GM15510 (cell line): ENCODE results near the gene FER1L5.

Source experiments
- POLR2A ChIP-seq: IDR thresholded peaks from 3 replicates; pipeline ENCODE4 v1.6.1; 2011; ENCODE audit warnings: borderline replicate concordance; ENCODE audit not compliant: insufficient read length; ENCODE audit errors: extremely low read depth

The FER1L5 gene

DNA sequence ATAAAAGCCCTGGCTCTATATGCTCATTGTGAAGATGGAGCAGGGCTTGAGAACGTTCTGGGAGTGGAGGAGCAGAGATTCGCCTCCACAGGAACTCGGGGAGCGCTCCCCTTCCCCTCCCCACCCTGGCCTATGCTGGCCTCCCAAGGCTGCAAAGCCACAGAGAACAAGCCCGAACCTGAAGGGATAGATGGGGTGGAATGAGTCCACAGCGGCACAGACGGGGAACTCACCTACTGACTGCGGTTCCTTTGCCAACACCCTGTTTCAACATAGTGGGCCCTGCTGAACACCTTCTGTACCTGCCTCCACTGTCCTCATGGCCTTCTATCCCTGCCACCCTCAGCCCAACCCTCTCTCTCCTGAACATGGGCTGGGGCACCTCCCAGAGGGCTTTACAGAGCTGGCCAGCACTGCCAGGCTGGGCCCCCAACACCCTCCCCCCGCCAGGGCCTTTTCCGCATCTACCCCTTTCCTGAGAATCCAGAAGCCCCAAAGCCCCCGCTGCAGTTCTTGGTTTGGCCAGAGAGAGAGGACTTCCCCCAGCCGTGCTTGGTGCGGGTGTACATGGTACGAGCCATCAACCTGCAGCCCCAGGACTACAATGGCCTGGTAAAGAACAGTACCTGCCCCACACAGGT lies 55.8 kb downstream of the FER1L5 start:
- no peak for TF ChIP-seq POLR2A

- TF ChIP-seq POLR2A: no peak
These were observed 56.5 kb downstream of the FER1L5 start for GRCh38 chr2:96699021-96699420.

- TF ChIP-seq POLR2A: no peak
These were observed 57.1 kb downstream of the FER1L5 start for GRCh38 chr2:96699621-96700020.

DNA sequence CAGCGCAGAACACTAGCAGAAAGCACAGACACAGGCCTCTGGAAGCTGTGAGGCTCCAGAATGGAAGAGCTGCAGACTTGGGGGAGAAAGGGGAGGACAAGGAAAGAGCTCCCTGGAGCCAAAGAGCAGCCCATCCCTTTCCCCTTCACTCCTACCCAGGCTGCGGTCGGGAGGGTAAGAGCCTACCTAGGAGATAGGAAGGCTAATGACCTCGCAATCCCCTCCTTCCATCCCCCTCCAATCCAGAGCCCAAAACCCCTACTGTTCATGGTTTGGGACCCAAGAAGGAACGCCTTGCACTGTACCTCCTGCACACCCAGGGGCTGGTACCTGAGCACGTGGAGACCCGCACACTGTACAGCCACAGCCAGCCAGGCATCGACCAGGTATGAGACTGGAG lies 57.5 kb downstream of the FER1L5 start:
- no peak for TF ChIP-seq POLR2A

GRCh38 chr2:96701636-96702035 lies 59.1 kb downstream of the FER1L5 start:
- TF ChIP-seq POLR2A: no peak

DNA sequence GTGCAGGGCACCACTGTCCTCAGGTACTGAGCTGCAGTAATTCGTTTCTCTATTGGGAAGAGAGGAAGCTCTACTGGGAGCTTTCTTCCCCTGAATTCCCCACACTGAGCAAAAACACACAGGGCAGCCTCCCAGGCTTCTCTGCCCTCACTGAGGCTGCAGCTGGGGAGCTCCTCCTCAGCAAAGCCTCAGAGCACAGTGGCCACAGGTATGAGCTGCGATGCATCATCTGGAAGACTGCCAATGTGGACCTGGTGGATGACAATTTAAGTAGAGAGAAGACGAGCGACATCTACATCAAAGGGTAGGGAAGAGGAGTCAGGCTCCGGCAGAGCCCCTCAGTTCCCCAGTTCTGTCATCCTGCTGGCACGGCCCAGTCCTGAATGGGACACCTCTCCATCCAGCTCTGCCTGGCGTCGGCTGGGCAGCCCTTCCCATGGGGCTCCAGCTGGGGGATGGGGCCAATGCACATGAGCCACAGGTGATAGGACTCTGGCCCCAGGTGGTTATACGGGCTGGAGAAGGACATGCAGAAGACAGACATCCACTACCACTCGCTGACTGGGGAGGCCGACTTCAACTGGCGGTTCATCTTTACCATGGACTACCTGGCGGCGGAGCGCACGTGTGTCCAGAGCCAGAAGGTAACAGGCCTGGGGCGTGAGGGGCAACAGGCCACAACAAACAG lies 59.7 kb downstream of the FER1L5 start:
- no peak for TF ChIP-seq POLR2A

GRCh38 chr2:96703021-96703751 lies 60.6 kb downstream of the FER1L5 start:
- TF ChIP-seq POLR2A: no peak

DNA sequence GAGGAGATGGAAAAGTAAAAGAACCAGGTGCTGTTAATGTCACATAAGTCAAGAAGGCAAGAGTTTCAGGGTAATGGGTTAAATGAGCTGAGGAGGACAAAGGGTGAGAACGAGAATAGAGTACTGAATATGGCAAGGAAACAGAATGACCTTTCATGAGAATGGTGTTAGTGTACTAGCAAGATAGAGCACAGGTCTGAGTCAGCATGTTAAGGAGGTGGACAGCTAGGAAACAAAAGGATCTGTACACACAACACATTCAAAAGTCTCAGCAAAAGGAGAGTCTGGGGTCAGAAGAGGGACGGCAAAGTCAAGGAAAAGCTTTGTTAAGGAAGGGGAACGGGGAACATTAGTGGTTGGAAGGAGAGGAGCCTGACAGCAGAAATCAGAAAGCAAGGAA lies 68.4 kb downstream of the FER1L5 start:
- no peak for TF ChIP-seq POLR2A

- no peak for TF ChIP-seq POLR2A
These were observed 73.1 kb downstream of the FER1L5 start for GRCh38 chr2:96715658-96716057.

DNA sequence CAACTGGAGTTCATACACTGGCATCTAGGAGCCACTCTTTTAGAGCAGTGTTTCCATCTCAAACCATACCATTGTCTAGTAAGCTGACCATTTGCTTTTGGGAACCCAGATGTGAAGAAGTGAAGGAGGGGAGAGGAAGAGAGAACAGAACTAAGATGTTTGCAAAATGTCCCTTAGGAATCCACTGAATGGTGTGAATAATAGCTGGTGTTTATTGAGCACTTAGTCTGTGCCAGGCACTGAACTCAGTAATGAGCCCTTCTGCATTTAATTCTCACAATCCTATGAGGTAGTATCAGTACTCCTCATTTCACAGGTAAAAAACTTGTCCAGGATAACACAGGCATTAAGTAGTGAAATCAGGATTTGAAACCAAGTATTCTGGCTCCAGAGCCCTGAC lies 73.8 kb downstream of the FER1L5 start:
- TF ChIP-seq POLR2A: no peak

DNA sequence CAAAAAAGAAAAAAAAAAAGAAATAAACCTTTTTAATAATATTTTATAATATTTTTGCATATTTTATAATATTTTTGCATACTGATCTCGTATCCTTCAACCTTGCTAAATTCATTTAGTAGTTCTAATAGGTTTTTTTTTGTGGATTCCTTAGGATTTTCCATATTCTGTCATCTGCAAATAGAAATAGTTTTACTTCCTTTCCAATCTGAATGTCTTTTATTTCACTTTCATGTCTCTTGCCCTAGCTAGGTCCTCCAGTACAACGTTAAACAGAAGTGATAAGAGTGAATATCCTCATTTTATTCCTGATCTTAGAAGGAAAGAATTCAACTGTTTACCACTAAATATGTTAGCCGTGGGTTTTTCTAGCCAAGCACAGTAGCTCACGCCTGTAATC lies 83.6 kb downstream of the FER1L5 start:
- TF ChIP-seq POLR2A: no peak

- no peak for TF ChIP-seq POLR2A
These were observed 84.9 kb downstream of the FER1L5 start for GRCh38 chr2:96727431-96727830.

DNA sequence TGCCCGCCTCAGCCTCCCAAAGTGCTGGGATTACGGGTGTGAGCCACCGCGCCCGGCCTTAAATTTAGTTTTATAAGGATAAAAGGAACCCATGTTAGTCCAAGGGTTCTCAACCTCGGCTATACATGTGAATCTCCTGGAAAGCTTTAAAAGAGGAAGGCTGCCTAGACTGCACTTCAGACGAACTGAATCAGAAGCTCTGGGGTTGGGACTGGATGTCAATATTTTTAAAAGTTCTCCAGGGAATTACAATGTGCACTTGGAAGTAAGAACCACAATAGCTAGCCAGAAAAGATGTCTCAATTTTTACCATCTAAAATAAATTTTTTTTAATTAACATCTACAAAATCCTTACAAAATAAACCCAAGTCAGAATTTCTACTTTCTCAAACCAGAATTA lies 87.2 kb downstream of the FER1L5 start:
- TF ChIP-seq POLR2A: no peak

GRCh38 chr2:96730212-96730611 lies 87.6 kb downstream of the FER1L5 start:
- TF ChIP-seq POLR2A: no peak

DNA sequence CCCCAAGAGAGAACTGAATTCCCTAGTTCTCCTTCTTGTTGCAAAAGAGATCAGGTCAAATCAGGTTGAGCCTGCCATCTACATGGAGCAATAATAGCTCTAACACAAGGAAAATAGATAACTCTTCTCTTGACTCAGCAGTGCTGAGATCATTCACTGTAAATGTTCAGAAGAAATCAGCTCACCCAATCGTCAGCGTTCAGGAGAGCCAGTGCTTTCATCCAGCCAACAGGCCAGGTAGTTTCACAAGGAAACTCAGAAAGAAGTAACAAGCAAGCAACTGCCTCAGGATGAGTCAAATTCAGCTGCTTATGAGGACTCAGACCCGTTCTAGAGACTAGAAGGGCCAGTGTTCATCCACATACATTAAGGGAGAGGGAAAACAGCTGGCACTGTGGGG lies 91.4 kb downstream of the FER1L5 start:
- TF ChIP-seq POLR2A: no peak
